HepG2 (cell line): ENCODE data around the gene EFS. TPM values are rescaled to one million over a fixed set of nuclear protein-coding genes. Genes with fewer than 3 reads are reported as not detected.

ENCODE experiments used
- ATRX ChIP-seq: sonication (generic); formaldehyde crosslinking; IDR thresholded peaks from 2 replicates; pipeline ENCODE4 v1.4.0; 2020; ENCODE audit warnings: missing genetic modification reagents, borderline replicate concordance
- ISL2 ChIP-seq: sonication (generic); formaldehyde crosslinking; IDR thresholded peaks from 2 replicates; pipeline ENCODE4 v1.5.0; 2020; ENCODE audit warnings: missing genetic modification reagents
- NR2F2 ChIP-seq: IDR thresholded peaks from 2 replicates; pipeline ENCODE4 v1.6.1; 2012; ENCODE audit warnings: low read depth, inconsistent platforms, borderline replicate concordance
- RORA ChIP-seq: sonication (generic); formaldehyde crosslinking; IDR thresholded peaks from 2 replicates; pipeline ENCODE4 v1.5.0; 2020; ENCODE audit warnings: mild to moderate bottlenecking, missing genetic modification reagents, moderate library complexity
- SATB2 ChIP-seq: sonication (generic); formaldehyde crosslinking; IDR thresholded peaks from 2 replicates; pipeline ENCODE4 v1.5.0; 2020; ENCODE audit warnings: missing genetic modification reagents
- SRSF1 ChIP-seq: fragments of 200-400 bp; formaldehyde crosslinking; optimal IDR thresholded peaks from 2 replicates; pipeline ENCODE3; 2017; ENCODE audit warnings: mild to moderate bottlenecking, low read depth, low read length, moderate library complexity
- ZFP41 ChIP-seq: sonication (generic); formaldehyde crosslinking; IDR thresholded peaks from 2 replicates; pipeline ENCODE4 v1.4.0; 2020; ENCODE audit warnings: mild to moderate bottlenecking, missing genetic modification reagents, borderline replicate concordance
- ZNF547 ChIP-seq: sonication (generic); formaldehyde crosslinking; IDR thresholded peaks from 2 replicates; pipeline ENCODE4 v1.5.1; 2020; ENCODE audit warnings: mild to moderate bottlenecking, missing genetic modification reagents
- ZNF709 ChIP-seq: sonication (generic); formaldehyde crosslinking; IDR thresholded peaks from 2 replicates; pipeline ENCODE4 v1.5.0; 2020; ENCODE audit warnings: mild to moderate bottlenecking, missing genetic modification reagents
- polyA plus RNA-seq, 8 experiments: library from polyadenylated mRNA; depleted of rRNA in 3 of 8; stranded (reverse) in 7 of 8; unstranded in 1 of 8; fragments of >200 nt; fragmentation: Illumina TruSeq in 4 of 8; extraction: Trizol in 4 of 8; gene quantifications; 2 replicates each; pipeline versions ENCODE4 v1.2.1 to v1.2.3, GENCODE V29; 2011 to 2016; ENCODE audit warnings: low read depth in 4 of 8, missing spikeins in 1 of 8, mixed read lengths in 1 of 8; ENCODE audit not compliant: insufficient read depth in 1 of 8
- total RNA-seq, 5 experiments: library from RNA; depleted of rRNA; stranded (reverse); fragments of >200 nt; fragmentation: Illumina TruSeq; extraction: Trizol; gene quantifications; 2 replicates each; pipeline ENCODE4 v1.2.3, GENCODE V29; 2016; ENCODE audit warnings: low read depth in 1 of 5
- TF ChIP-seq, protein P1 (sequence below): sonication (generic); formaldehyde crosslinking; IDR thresholded peaks from 2 replicates; pipeline ENCODE4 v1.4.0; 2020; ENCODE audit warnings: missing genetic modification reagents
- TF ChIP-seq, protein P2 (sequence below): sonication (generic); formaldehyde crosslinking; IDR thresholded peaks from 2 replicates; pipeline ENCODE4 v1.5.1; 2020; ENCODE audit warnings: mild to moderate bottlenecking, missing genetic modification reagents, borderline replicate concordance
- TF ChIP-seq, protein P3 (sequence below): sonication (generic); formaldehyde crosslinking; IDR thresholded peaks from 2 replicates; pipeline ENCODE4 v1.4.0; 2020; ENCODE audit warnings: missing genetic modification reagents
- TF ChIP-seq, protein P4 (sequence below): sonication (generic); formaldehyde crosslinking; conservative IDR thresholded peaks from 2 replicates; pipeline ENCODE4 v1.8.0; 2022; ENCODE audit warnings: mild to moderate bottlenecking, moderate library complexity, missing genetic modification reagents

Gene EFS
- total and polyA plus RNA-seq, 2 of the 13 experiments (the other 11 are each of a cell fraction or from before 2014, with no cell fraction given): not detected

DNA sequence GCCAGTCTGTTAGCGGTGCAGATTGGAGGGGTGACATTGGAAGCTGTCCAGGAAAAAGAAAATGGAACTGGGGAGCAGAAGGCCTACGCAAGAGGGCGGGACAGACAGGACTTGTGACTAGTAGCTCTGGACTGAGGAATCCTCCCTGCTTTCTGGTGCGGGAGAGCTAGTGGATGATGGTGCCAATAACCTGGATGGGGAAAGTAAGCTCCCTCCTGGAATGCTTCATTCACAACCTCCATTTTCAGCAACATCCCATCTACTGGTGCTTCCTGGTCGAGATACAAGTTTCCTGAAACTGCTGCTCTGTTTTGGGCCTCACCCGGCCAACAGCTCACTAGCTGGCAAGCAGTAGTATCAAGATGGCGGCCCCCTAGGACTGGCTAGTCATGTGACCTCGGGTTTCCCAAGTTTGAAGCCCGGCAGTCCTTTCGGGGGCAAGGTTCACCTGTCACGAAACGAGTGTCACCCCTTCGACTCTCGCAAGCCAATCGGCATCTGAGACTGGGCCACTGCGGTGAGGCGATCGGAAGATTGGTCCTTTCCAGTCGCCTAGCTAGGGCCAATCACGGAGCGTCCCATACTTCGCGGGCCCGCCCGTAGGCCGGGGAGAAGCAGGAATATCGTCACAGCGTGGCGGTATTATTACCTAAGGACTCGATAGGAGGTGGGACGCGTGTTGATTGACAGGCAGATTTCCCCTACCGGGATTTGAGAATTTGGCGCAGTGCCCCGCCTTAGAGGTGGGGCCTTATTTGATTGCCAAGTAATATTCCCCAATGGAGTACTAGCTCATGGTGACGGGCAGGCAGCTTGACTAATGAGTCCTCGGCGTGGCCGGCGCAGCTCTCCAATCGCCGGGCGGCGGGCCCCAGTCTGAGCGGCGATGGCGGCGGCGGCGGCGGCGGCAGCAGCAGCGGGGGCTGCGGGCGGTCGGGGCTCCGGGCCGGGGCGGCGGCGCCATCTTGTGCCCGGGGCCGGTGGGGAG lies 44.1 kb downstream of the EFS start, which contains the start of gene PABPN1 (continued):
- TF ChIP-seq, protein P1, sequence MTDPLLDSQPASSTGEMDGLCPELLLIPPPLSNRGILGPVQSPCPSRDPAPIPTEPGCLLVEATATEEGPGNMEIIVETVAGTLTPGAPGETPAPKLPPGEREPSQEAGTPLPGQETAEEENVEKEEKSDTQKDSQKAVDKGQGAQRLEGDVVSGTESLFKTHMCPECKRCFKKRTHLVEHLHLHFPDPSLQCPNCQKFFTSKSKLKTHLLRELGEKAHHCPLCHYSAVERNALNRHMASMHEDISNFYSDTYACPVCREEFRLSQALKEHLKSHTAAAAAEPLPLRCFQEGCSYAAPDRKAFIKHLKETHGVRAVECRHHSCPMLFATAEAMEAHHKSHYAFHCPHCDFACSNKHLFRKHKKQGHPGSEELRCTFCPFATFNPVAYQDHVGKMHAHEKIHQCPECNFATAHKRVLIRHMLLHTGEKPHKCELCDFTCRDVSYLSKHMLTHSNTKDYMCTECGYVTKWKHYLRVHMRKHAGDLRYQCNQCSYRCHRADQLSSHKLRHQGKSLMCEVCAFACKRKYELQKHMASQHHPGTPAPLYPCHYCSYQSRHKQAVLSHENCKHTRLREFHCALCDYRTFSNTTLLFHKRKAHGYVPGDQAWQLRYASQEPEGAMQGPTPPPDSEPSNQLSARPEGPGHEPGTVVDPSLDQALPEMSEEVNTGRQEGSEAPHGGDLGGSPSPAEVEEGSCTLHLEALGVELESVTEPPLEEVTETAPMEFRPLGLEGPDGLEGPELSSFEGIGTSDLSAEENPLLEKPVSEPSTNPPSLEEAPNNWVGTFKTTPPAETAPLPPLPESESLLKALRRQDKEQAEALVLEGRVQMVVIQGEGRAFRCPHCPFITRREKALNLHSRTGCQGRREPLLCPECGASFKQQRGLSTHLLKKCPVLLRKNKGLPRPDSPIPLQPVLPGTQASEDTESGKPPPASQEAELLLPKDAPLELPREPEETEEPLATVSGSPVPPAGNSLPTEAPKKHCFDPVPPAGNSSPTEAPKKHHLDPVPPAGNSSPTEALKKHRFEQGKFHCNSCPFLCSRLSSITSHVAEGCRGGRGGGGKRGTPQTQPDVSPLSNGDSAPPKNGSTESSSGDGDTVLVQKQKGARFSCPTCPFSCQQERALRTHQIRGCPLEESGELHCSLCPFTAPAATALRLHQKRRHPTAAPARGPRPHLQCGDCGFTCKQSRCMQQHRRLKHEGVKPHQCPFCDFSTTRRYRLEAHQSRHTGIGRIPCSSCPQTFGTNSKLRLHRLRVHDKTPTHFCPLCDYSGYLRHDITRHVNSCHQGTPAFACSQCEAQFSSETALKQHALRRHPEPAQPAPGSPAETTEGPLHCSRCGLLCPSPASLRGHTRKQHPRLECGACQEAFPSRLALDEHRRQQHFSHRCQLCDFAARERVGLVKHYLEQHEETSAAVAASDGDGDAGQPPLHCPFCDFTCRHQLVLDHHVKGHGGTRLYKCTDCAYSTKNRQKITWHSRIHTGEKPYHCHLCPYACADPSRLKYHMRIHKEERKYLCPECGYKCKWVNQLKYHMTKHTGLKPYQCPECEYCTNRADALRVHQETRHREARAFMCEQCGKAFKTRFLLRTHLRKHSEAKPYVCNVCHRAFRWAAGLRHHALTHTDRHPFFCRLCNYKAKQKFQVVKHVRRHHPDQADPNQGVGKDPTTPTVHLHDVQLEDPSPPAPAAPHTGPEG (CRISPR knock-in tag): peak; percentile 99
- TF ChIP-seq, protein P2, sequence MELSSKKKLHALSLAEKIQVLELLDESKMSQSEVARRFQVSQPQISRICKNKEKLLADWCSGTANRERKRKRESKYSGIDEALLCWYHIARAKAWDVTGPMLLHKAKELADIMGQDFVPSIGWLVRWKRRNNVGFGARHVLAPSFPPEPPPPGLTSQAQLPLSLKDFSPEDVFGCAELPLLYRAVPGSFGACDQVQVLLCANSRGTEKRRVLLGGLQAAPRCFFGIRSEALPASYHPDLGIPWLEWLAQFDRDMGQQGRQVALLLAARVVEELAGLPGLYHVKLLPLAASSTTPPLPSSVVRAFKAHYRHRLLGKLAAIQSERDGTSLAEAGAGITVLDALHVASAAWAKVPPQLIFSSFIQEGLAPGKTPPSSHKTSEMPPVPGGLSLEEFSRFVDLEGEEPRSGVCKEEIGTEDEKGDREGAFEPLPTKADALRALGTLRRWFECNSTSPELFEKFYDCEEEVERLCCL (CRISPR knock-in tag): no peak; the same call in 1 of the 2 replicates
- TF ChIP-seq ZNF547 (CRISPR knock-in tag) (peak; percentile 99), RORA (no peak), NR2F2 (no peak), SRSF1 (peak; percentile 76), ZNF709 (CRISPR knock-in tag) (peak; percentile 17; the same call in 1 of the 2 replicates), ATRX (CRISPR knock-in tag) (no peak; the same call in 1 of the 2 replicates), SATB2 (CRISPR knock-in tag) (no peak; the same call in none of the 2 replicates), ISL2 (CRISPR knock-in tag) (peak; percentile 91), ZFP41 (CRISPR knock-in tag) (peak; percentile 95)
- TF ChIP-seq, protein P3, sequence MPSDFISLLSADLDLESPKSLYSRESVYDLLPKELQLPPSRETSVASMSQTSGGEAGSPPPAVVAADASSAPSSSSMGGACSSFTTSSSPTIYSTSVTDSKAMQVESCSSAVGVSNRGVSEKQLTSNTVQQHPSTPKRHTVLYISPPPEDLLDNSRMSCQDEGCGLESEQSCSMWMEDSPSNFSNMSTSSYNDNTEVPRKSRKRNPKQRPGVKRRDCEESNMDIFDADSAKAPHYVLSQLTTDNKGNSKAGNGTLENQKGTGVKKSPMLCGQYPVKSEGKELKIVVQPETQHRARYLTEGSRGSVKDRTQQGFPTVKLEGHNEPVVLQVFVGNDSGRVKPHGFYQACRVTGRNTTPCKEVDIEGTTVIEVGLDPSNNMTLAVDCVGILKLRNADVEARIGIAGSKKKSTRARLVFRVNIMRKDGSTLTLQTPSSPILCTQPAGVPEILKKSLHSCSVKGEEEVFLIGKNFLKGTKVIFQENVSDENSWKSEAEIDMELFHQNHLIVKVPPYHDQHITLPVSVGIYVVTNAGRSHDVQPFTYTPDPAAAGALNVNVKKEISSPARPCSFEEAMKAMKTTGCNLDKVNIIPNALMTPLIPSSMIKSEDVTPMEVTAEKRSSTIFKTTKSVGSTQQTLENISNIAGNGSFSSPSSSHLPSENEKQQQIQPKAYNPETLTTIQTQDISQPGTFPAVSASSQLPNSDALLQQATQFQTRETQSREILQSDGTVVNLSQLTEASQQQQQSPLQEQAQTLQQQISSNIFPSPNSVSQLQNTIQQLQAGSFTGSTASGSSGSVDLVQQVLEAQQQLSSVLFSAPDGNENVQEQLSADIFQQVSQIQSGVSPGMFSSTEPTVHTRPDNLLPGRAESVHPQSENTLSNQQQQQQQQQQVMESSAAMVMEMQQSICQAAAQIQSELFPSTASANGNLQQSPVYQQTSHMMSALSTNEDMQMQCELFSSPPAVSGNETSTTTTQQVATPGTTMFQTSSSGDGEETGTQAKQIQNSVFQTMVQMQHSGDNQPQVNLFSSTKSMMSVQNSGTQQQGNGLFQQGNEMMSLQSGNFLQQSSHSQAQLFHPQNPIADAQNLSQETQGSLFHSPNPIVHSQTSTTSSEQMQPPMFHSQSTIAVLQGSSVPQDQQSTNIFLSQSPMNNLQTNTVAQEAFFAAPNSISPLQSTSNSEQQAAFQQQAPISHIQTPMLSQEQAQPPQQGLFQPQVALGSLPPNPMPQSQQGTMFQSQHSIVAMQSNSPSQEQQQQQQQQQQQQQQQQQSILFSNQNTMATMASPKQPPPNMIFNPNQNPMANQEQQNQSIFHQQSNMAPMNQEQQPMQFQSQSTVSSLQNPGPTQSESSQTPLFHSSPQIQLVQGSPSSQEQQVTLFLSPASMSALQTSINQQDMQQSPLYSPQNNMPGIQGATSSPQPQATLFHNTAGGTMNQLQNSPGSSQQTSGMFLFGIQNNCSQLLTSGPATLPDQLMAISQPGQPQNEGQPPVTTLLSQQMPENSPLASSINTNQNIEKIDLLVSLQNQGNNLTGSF (CRISPR knock-in tag): peak; percentile 96; the same call in 1 of the 2 replicates
- TF ChIP-seq, protein P4, sequence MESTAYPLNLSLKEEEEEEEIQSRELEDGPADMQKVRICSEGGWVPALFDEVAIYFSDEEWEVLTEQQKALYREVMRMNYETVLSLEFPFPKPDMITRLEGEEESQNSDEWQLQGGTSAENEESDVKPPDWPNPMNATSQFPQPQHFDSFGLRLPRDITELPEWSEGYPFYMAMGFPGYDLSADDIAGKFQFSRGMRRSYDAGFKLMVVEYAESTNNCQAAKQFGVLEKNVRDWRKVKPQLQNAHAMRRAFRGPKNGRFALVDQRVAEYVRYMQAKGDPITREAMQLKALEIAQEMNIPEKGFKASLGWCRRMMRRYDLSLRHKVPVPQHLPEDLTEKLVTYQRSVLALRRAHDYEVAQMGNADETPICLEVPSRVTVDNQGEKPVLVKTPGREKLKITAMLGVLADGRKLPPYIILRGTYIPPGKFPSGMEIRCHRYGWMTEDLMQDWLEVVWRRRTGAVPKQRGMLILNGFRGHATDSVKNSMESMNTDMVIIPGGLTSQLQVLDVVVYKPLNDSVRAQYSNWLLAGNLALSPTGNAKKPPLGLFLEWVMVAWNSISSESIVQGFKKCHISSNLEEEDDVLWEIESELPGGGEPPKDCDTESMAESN: peak; percentile 91
